GF-D8 (cell line): ENCODE measurements around the gene SIN3B.

Experiments
- DNase-seq: peaks from one replicate; lab custom pipeline; 2025; lab: John Stamatoyannopoulos, UW

Gene SIN3B

GRCh38 chr19:16824658-16825311 is 4.4 kb upstream of the SIN3B start:
- no peak for DNase-seq

DNA sequence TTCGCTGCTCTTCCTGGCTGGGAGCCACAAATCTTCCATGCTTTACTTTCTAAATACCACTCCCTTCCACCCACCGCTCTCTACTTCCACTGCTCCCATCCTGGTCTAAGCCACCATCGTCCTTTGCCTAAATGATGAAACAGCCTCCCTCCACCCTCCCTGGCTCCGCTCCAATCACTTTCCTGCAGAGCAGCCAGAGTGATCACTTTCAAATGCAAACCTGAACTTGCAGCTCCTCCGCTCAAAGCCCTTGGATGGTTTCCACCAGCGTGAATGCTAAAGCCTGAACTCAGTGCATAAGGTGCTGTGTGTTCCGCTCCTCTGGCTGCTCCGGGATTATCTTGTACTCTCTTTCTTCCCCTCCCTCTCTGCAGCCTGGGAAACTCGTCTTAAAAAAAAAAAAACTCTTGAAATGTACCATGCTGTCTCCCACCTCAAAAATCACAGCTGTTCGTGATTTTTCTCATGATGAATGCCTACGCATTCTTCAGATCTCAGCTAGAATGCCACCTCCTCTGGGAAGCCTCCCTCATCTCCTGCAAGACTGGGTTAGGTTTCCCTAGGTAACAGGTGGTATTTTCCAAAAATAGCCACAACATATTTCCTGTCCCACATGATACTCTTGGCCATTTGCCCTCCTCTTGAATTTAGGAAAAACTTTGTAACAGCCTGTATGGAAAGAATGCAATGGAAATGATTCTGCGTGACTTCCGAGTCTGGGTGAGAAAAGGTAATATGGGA is 3.7 kb upstream of the SIN3B start:
- no peak for DNase-seq

- DNase-seq: no peak
These were observed 658 bp downstream of the SIN3B start for GRCh38 chr19:16829822-16830289.

GRCh38 chr19:16830679-16831078 is 1.5 kb downstream of the SIN3B start:
- no peak for DNase-seq

- DNase-seq: no peak
These were observed 2.3 kb downstream of the SIN3B start for GRCh38 chr19:16831531-16831930.

- no peak for DNase-seq
These were observed 5.5 kb downstream of the SIN3B start for GRCh38 chr19:16834747-16835146.

DNA sequence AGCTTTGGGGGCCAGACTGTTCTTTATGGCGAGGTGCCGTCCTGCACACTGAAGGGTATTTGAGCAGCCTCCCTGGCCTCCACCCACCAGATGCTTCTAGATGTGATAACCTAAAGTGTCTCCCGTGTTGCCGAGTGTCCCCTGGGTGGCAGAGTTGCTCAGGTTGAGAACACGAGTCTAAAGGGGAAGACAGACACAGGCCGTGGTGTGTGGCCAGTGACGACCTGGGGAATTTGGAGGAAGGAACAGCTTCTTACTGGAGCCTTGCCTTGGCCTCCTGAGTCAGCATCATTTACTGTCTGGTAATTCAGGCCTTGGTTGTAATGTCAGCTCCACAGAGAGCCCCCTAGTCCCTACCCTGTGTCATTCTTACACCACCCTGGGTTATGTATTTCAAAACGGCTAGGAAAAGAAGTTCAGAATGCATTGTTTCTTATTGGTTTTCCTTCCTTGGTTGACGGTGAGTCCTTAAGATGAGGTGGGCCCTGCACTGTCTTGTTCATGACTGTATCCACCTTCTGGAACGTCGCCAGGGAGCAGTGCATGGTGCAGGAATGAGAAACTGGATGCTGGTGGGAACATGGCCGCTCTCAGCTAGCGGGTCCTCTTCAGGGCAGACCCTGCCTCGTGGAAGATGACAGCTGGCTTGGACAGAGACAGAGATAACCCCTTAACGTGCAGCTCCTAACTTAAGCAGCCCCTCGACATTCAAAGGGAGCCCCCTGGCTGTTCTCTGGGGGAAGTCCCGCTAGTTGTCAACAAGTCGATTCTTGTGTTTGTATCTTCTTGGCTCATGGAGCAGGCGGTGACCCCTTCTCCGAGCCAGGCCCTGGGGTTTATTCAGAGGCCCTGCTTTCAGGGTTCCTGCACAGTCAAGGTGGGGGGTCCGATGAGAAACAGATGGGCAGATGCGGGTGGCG is 7.2 kb downstream of the SIN3B start:
- DNase-seq: peak; percentile 18

GRCh38 chr19:16837035-16837362 is 7.8 kb downstream of the SIN3B start:
- no peak for DNase-seq

GRCh38 chr19:16841391-16841926 is 12.3 kb downstream of the SIN3B start:
- DNase-seq: no peak

DNA sequence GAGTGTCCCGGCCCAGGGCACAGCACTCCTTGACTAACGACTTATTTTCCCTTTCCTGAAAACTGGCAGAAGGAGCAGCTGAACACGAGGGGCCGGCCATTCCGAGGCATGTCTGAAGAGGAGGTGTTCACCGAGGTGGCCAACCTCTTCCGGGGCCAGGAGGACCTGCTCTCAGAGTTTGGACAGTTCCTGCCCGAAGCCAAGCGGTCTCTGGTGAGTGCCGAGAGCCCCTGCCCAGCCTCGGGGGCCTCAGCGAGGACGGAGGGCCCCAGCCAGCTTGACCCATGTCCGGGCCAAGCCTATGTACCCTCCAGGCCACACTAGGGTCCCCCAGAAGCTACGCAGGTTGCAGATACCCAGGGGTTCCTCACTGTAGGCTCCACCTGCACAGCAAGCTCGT is 17.7 kb downstream of the SIN3B start:
- DNase-seq: no peak

DNA sequence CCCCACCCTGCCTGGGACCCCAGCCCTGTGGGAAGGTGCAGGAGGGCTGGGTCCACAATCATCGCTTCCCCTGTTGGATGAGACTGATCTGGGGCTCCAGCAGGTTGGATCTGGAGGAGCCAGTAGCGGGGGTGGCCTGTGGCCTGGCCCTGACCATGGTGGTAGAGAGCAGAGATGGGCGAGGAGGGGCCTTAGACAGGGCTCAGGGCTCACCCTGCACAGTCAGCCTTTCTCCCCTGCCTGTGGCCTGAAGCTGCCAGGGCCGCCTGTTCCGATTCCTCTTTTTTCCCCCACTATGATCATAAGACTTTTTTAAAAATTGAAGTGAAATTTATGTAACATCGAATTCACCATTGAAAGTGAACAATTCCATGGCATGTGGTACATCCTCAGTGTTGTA is 18.2 kb downstream of the SIN3B start:
- DNase-seq: no peak

DNA sequence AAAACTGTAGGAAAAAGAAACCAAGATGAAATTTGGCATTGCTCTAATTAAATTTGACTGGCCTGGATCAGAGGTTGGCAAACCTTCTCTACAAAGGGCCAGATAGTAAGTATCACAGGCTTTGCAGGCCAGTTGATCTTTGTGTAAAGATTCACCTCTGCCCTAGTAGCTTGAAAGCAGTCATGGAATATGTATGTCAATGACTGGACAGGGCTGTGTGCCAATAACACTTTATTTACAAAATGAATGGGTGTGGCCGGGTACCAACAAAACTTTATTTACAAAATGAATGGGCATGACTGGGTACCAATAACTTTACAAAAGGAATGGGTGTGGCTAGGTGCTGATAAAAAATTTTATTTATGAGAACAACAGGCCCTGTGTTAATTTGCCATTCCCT is 20.0 kb downstream of the SIN3B start:
- no peak for DNase-seq

- DNase-seq: no peak
These were observed 20.9 kb downstream of the SIN3B start for GRCh38 chr19:16850133-16850532.

DNA sequence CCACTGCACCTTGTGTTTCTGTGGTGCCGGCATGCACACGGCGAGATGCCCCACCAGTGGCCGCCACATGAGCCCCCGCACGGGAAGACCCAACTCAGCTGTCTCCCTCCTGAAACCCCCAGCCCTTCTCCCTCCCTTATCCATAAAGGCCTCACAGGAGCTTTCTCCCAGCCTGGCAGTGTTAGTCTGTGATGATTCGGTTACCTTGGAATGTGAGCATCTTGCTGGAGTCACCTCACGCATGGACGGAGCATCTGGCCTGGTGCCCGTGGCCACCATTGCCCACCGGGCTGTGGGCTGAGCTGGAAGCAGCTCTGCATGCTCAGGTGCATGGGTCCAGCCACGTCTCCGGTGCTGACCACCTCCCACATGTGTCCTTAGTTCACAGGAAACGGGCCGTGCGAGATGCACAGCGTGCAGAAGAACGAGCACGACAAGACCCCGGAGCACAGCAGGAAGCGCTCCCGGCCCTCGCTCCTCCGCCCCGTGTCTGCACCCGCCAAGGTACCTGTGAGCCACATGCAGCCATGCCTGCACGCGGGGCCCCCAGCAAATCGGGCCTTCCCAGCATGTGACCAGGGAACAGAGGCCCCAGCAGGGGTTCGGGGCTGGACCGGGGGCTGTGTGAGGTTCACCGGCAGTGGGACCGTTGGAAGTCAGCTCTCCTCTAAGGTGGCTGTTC is 22.0 kb downstream of the SIN3B start:
- no peak for DNase-seq

DNA sequence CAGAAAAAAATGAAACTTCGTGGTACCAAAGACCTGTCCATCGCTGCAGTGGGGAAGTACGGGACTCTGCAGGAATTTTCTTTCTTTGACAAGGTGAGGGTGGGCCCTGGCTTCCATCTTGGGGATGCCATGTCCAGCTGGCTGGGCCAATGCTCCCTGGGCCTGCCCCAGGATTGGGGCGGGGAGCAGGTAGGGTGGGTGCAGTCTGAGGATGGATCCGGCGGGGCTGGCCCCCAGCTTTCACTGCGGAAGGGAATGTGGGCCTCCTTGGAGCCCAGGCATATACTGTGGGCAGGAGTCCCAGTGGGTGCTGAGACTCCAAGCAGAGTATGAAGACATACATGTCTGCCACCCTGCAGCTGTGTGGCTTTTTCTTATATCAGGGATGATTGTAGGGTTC is 23.9 kb downstream of the SIN3B start:
- no peak for DNase-seq

DNA sequence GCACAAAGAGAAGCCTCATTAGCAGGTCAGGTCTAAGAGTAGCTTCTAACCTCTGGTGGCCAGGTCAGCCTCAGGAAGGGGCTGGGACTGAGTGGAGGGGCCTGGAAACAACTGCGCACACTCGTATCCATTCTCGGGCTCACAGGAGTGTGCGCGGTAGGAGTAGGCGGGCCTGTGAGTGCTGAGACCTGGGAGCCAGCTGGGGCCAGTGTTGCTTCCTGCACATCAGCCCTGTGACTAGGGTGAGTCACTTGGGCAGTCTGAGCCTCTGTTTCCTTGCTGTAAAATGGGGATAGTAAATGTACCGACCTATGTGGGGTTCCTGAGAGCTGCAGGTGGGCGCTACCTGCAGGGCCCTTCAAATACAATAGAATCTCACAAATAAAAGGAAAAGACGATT is 26.9 kb downstream of the SIN3B start:
- DNase-seq: no peak

DNA sequence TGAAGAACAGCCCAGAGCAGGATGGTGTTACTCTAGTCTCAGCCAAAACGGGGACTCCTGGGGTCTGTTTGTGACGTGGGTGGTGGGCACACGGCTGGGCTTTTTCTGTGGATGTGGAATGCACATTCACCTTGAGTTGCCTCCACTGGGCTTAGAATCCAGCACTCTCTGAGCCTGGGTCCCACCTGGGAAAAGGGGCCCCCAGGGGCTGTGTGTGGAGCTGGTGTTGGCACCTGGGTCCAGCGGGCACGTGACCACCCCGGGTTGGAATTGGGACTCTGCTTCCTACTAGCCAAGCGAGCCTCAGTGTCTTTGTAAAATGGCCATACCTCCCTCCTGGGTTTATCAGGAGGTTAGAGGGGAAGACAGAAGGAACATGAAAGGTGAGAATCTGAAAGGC is 30.4 kb downstream of the SIN3B start:
- no peak for DNase-seq

DNA sequence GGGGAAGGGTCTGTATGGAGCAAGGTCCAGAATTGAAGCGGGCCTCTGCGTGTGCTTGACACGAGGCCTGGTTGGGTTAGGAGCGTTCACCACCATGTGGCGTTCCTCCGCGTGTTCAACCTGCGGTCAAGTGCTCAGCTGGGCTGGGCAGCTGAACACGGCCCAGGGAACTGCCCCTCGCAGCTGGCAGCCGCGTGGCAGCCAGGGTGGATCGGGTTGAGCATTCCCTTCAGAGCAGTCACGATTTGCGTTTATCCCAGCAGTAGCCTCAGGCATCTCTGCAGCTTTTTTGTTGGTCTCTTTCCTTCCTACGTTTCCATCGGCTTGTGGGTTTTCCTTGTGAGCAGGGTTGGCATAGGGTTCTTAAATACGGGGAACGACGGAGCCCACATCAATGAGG is 30.9 kb downstream of the SIN3B start:
- DNase-seq: no peak

DNA sequence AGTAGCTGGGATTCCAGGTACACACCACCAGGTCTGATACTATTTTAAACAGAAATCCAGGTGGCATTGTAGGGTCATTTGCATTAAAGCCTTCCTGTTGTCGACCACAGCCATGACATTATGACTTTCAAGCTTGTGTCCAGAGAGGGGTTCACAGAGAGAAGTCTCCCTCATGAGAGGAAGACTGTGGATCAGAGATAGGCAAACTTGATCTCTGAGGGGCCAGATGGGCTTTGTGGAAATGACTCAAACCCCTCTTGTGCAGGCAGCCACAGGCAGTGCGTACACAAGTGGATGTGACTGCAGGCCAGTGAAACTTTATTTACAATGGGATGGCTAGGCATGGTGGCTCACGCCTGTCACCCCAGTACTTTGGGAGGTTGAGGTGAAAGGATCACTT is 31.8 kb downstream of the SIN3B start:
- no peak for DNase-seq

- no peak for DNase-seq
These were observed 32.6 kb downstream of the SIN3B start for GRCh38 chr19:16861834-16862233.

DNA sequence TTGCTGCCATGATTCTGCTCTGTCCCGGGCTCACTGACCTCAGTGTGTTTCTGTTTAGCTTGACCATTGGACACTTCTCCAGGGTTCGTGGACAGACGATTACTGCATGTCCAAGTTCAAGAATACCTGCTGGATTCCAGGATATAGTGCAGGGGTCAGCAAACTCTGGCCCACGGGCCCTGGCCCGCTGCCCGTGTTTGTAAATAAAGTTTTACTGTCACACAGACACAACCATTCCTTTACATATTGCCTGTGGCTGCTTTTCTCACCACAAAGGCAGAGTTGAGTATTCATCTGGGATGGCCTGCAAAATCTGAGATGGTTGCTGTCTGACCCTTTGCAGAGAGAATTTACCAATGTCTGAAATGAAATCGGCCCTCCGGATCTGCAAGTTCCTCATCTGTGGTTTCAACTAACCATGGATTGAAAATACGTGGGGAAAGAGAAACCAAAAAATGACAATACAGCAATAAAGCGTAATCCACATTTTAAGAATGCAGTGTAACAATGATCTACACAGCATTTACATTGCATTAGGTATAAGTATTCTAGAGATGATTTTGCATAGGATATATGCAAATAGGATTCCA is 33.7 kb downstream of the SIN3B start:
- no peak for DNase-seq

GRCh38 chr19:16867211-16867610 is 38.0 kb downstream of the SIN3B start:
- DNase-seq: no peak
